Measurements from ENCODE around the gene RRP9.
"Not testable (repeated sequence)": the region's sequence is repeated elsewhere in the genome, so short reads cannot be mapped to it uniquely, and the experiment has no call there.

Gene RRP9

GRCh38 chr3:51902361-51902760 is 39.3 kb downstream of the RRP9 start:
- H3K4me1 ChIP-seq (ENCODE audit: control insufficient read depth in 2 of 2, insufficient read depth in 2 of 2, low read length in 2 of 2); H3K36me3 ChIP-seq (ENCODE audit: control insufficient read depth in 2 of 2, insufficient read depth in 2 of 2, low read length in 2 of 2); H3K9me3 ChIP-seq (ENCODE audit: control insufficient read depth in 2 of 2, low read length in 2 of 2); H3K9ac ChIP-seq (ENCODE audit: low read depth in 1 of 2, low read length in 2 of 2); H3K4me3 ChIP-seq (ENCODE audit: low read length in 2 of 2); H3K27me3 ChIP-seq (ENCODE audit: control insufficient read depth in 2 of 2, insufficient read depth in 2 of 2, low read length in 2 of 2): not testable (repeated sequence)
- peak overlapping the region in 1 of 2 donors; percentile 27 for H3K27ac ChIP-seq (ENCODE audit: low read depth in 2 of 2, low read length in 2 of 2)

GRCh38 chr3:51900043-51900442 is 41.7 kb downstream of the RRP9 start:
- not testable (repeated sequence) for H3K4me1 ChIP-seq (ENCODE audit: control insufficient read depth in 2 of 2, insufficient read depth in 2 of 2, low read length in 2 of 2); H3K36me3 ChIP-seq (ENCODE audit: control insufficient read depth in 2 of 2, insufficient read depth in 2 of 2, low read length in 2 of 2); H3K9ac ChIP-seq (ENCODE audit: low read depth in 1 of 2, low read length in 2 of 2); H3K4me3 ChIP-seq (ENCODE audit: low read length in 2 of 2); H3K27ac ChIP-seq (ENCODE audit: low read depth in 2 of 2, low read length in 2 of 2); H3K27me3 ChIP-seq (ENCODE audit: control insufficient read depth in 2 of 2, insufficient read depth in 2 of 2, low read length in 2 of 2); H3K9me3 ChIP-seq (ENCODE audit: control insufficient read depth in 2 of 2, low read length in 2 of 2)

GRCh38 chr3:51897391-51897790 is 44.3 kb downstream of the RRP9 start:
- Histone ChIP-seq H3K27ac (ENCODE audit: low read depth in 2 of 2, low read length in 2 of 2) (no peak overlapping the region), H3K9me3 (ENCODE audit: control insufficient read depth in 2 of 2, low read length in 2 of 2) (no peaks in the 10 kb centered on the region), H3K4me3 (ENCODE audit: low read length in 2 of 2) (no peak overlapping the region), H3K36me3 (ENCODE audit: control insufficient read depth in 2 of 2, insufficient read depth in 2 of 2, low read length in 2 of 2) (no peaks in the 10 kb centered on the region), H3K4me1 (ENCODE audit: control insufficient read depth in 2 of 2, insufficient read depth in 2 of 2, low read length in 2 of 2) (peaks cover 0 to 3% of the 10 kb centered on the region in 2 donors), H3K9ac (ENCODE audit: low read depth in 1 of 2, low read length in 2 of 2) (no peak overlapping the region), H3K27me3 (ENCODE audit: control insufficient read depth in 2 of 2, insufficient read depth in 2 of 2, low read length in 2 of 2) (peaks cover 0 to 7% of the 10 kb centered on the region in 2 donors)

GRCh38 chr3:51896607-51897305 is 44.9 kb downstream of the RRP9 start:
- no peaks in the 10 kb centered on the region for H3K36me3 ChIP-seq (ENCODE audit: control insufficient read depth in 2 of 2, insufficient read depth in 2 of 2, low read length in 2 of 2)
- peaks cover 0 to 2% of the 10 kb centered on the region in 2 donors for H3K4me1 ChIP-seq (ENCODE audit: control insufficient read depth in 2 of 2, insufficient read depth in 2 of 2, low read length in 2 of 2)
- no peak overlapping the region for H3K27ac ChIP-seq (ENCODE audit: low read depth in 2 of 2, low read length in 2 of 2)
- no peak overlapping the region for H3K9ac ChIP-seq (ENCODE audit: low read depth in 1 of 2, low read length in 2 of 2)
- no peaks in the 10 kb centered on the region for H3K9me3 ChIP-seq (ENCODE audit: control insufficient read depth in 2 of 2, low read length in 2 of 2)
- peaks cover 0 to 7% of the 10 kb centered on the region in 2 donors for H3K27me3 ChIP-seq (ENCODE audit: control insufficient read depth in 2 of 2, insufficient read depth in 2 of 2, low read length in 2 of 2)
- no peak overlapping the region for H3K4me3 ChIP-seq (ENCODE audit: low read length in 2 of 2)

GRCh38 chr3:51894939-51895338 is 46.8 kb downstream of the RRP9 start:
- H3K27me3 ChIP-seq (ENCODE audit: control insufficient read depth in 2 of 2, insufficient read depth in 2 of 2, low read length in 2 of 2), result peaks cover 0 to 5% of the 10 kb centered on the region in 2 donors
- no peak overlapping the region for H3K27ac ChIP-seq (ENCODE audit: low read depth in 2 of 2, low read length in 2 of 2)
- no peak overlapping the region for H3K4me3 ChIP-seq (ENCODE audit: low read length in 2 of 2)
- no peaks in the 10 kb centered on the region for H3K9me3 ChIP-seq (ENCODE audit: control insufficient read depth in 2 of 2, low read length in 2 of 2)
- H3K9ac ChIP-seq (ENCODE audit: low read depth in 1 of 2, low read length in 2 of 2), result no peak overlapping the region
- no peaks in the 10 kb centered on the region for H3K36me3 ChIP-seq (ENCODE audit: control insufficient read depth in 2 of 2, insufficient read depth in 2 of 2, low read length in 2 of 2)
- no peaks in the 10 kb centered on the region for H3K4me1 ChIP-seq (ENCODE audit: control insufficient read depth in 2 of 2, insufficient read depth in 2 of 2, low read length in 2 of 2)

GRCh38 chr3:51894391-51894790 is 47.3 kb downstream of the RRP9 start:
- H3K4me1 ChIP-seq (ENCODE audit: control insufficient read depth in 2 of 2, insufficient read depth in 2 of 2, low read length in 2 of 2), result no peaks in the 10 kb centered on the region
- no peak overlapping the region for H3K9ac ChIP-seq (ENCODE audit: low read depth in 1 of 2, low read length in 2 of 2)
- H3K27ac ChIP-seq (ENCODE audit: low read depth in 2 of 2, low read length in 2 of 2), result no peak overlapping the region
- H3K27me3 ChIP-seq (ENCODE audit: control insufficient read depth in 2 of 2, insufficient read depth in 2 of 2, low read length in 2 of 2), result peaks cover 0 to 5% of the 10 kb centered on the region in 2 donors
- H3K36me3 ChIP-seq (ENCODE audit: control insufficient read depth in 2 of 2, insufficient read depth in 2 of 2, low read length in 2 of 2), result no peaks in the 10 kb centered on the region
- no peaks in the 10 kb centered on the region for H3K9me3 ChIP-seq (ENCODE audit: control insufficient read depth in 2 of 2, low read length in 2 of 2)
- H3K4me3 ChIP-seq (ENCODE audit: low read length in 2 of 2), result no peak overlapping the region

GRCh38 chr3:51891242-51892039 is 50.3 kb downstream of the RRP9 start:
- no peaks in the 10 kb centered on the region for H3K36me3 ChIP-seq (ENCODE audit: control insufficient read depth in 2 of 2, insufficient read depth in 2 of 2, low read length in 2 of 2)
- no peak overlapping the region for H3K9ac ChIP-seq (ENCODE audit: low read depth in 1 of 2, low read length in 2 of 2)
- no peak overlapping the region for H3K4me3 ChIP-seq (ENCODE audit: low read length in 2 of 2)
- no peak overlapping the region for H3K27ac ChIP-seq (ENCODE audit: low read depth in 2 of 2, low read length in 2 of 2)
- H3K4me1 ChIP-seq (ENCODE audit: control insufficient read depth in 2 of 2, insufficient read depth in 2 of 2, low read length in 2 of 2), result no peaks in the 10 kb centered on the region
- H3K9me3 ChIP-seq (ENCODE audit: control insufficient read depth in 2 of 2, low read length in 2 of 2), result no peaks in the 10 kb centered on the region
- peaks cover 0 to 5% of the 10 kb centered on the region in 2 donors for H3K27me3 ChIP-seq (ENCODE audit: control insufficient read depth in 2 of 2, insufficient read depth in 2 of 2, low read length in 2 of 2)

- H3K9ac ChIP-seq (ENCODE audit: low read depth in 1 of 2, low read length in 2 of 2), result no peak overlapping the region
- no peak overlapping the region for H3K4me3 ChIP-seq (ENCODE audit: low read length in 2 of 2)
These were observed 53.1 kb downstream of the RRP9 start for GRCh38 chr3:51888463-51889105.

GRCh38 chr3:51887620-51888019 is 54.1 kb downstream of the RRP9 start:
- H3K9ac ChIP-seq (ENCODE audit: low read depth in 1 of 2, low read length in 2 of 2), result no peak overlapping the region
- H3K9me3 ChIP-seq (ENCODE audit: control insufficient read depth in 2 of 2, low read length in 2 of 2), result no peaks in the 10 kb centered on the region
- H3K4me1 ChIP-seq (ENCODE audit: control insufficient read depth in 2 of 2, insufficient read depth in 2 of 2, low read length in 2 of 2), result no peaks in the 10 kb centered on the region
- no peak overlapping the region for H3K4me3 ChIP-seq (ENCODE audit: low read length in 2 of 2)
- no peaks in the 10 kb centered on the region for H3K27me3 ChIP-seq (ENCODE audit: control insufficient read depth in 2 of 2, insufficient read depth in 2 of 2, low read length in 2 of 2)
- no peaks in the 10 kb centered on the region for H3K36me3 ChIP-seq (ENCODE audit: control insufficient read depth in 2 of 2, insufficient read depth in 2 of 2, low read length in 2 of 2)
- H3K27ac ChIP-seq (ENCODE audit: low read depth in 2 of 2, low read length in 2 of 2), result no peak overlapping the region

More at GRCh38 chr3:51888463-51889105, 53.1 kb downstream of the RRP9 start:
- no peaks in the 10 kb centered on the region for H3K4me1 ChIP-seq (ENCODE audit: control insufficient read depth in 2 of 2, insufficient read depth in 2 of 2, low read length in 2 of 2)
- H3K9me3 ChIP-seq (ENCODE audit: control insufficient read depth in 2 of 2, low read length in 2 of 2), result no peaks in the 10 kb centered on the region
- H3K27ac ChIP-seq (ENCODE audit: low read depth in 2 of 2, low read length in 2 of 2), result no peak overlapping the region
- peaks cover 0 to 2% of the 10 kb centered on the region in 2 donors for H3K27me3 ChIP-seq (ENCODE audit: control insufficient read depth in 2 of 2, insufficient read depth in 2 of 2, low read length in 2 of 2)
- no peaks in the 10 kb centered on the region for H3K36me3 ChIP-seq (ENCODE audit: control insufficient read depth in 2 of 2, insufficient read depth in 2 of 2, low read length in 2 of 2)

- Histone ChIP-seq H3K9me3 (ENCODE audit: control insufficient read depth in 2 of 2, low read length in 2 of 2) (no peaks in the 10 kb centered on the region), H3K36me3 (ENCODE audit: control insufficient read depth in 2 of 2, insufficient read depth in 2 of 2, low read length in 2 of 2) (no peaks in the 10 kb centered on the region), H3K4me3 (ENCODE audit: low read length in 2 of 2) (no peak overlapping the region), H3K4me1 (ENCODE audit: control insufficient read depth in 2 of 2, insufficient read depth in 2 of 2, low read length in 2 of 2) (no peaks in the 10 kb centered on the region), H3K27me3 (ENCODE audit: control insufficient read depth in 2 of 2, insufficient read depth in 2 of 2, low read length in 2 of 2) (no peaks in the 10 kb centered on the region), H3K27ac (ENCODE audit: low read depth in 2 of 2, low read length in 2 of 2) (no peak overlapping the region), H3K9ac (ENCODE audit: low read depth in 1 of 2, low read length in 2 of 2) (no peak overlapping the region)
These were observed 55.3 kb downstream of the RRP9 start for GRCh38 chr3:51886447-51886846.
